ENCODE data around the gene NADSYN1.

Gene NADSYN1

DNA sequence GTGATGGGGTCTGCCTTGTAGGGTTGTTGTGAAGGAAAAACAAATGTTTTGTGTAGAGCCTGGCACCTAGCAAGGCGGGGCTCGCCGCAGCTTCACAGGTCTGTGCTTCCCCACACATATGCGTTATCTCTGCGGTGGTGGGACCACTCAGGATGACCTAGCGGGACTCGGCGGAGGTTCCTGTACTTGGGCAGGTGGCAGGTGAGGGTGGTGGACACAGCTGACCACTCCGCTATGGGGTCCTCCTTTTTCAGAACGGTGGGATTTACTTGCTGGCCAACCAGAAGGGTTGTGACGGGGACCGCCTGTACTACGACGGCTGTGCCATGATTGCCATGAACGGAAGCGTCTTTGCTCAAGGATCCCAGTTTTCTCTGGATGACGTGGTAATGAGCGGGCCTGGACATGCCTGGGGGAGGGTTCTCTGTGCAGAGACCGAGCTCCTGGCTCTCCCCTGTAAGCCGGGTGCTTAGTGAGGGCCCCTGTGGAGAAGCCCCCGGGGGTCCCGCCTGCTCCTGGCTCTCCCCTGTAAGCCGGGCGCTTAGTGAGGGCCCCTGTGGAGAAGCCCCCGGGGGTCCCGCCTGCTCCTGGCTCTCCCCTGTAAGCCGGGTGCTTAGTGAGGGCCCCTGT lies 21.3 kb downstream of the NADSYN1 start:
- Mint-ChIP-seq H3K36me3 (ENCODE audit: insufficient read depth) (peaks cover 39% of the 10 kb centered on the region), H3K27me3 (no peaks in the 10 kb centered on the region), H3K9me3 (no peaks in the 10 kb centered on the region), H3K27ac (ENCODE audit: low read depth) (no peak overlapping the region), H3K4me3 (no peak overlapping the region), H3K4me1 (no peaks in the 10 kb centered on the region)
- ATAC-seq (replicated peaks; ENCODE audit: extremely low read depth, poor library complexity, severe bottlenecking) (no peak), DNase-seq (ENCODE audit: low spot score in 2 of 2) (no peak)

DNA sequence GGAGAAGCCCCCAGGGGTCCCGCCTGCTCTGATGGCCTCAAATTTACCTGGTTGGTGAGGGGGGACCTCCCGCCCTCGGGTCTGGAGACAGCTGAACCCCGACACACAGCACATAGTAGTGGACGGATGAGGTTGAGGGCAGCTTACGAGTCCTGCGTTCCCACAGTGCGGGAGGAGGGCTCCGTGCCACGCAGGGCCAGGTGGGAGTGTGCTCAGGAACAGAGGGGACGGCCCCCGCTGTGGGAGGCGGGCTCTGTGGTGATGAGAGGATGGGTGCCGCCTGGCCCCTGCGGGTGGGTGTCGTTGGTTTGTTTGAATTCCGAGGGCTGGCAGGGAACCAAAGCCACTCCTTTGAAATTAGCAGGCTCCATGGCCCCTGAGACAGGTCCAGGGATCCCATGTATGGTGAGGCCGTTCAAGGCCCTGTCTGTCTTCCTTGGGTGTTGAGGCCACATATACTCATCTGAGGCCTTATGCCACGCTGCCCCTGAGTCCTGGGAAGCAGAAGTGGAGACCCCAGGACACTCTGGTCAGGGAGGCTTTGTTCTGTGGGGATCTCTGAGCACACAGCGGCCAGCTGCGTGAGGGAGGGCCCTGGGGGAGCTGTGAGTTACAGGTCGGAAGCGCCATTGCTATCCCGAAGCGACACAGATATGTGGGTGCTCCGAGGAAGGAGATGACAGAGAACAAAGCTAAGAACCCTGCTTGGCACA lies 21.9 kb downstream of the NADSYN1 start:
- no peak for DNase-seq (ENCODE audit: low spot score in 2 of 2)
- no peaks in the 10 kb centered on the region for H3K4me1 Mint-ChIP-seq
- H3K36me3 Mint-ChIP-seq (ENCODE audit: insufficient read depth): peaks cover 43% of the 10 kb centered on the region
- H3K4me3 Mint-ChIP-seq: no peak overlapping the region
- H3K27ac Mint-ChIP-seq (ENCODE audit: low read depth): peak overlapping the region; percentile 19
- no peak for ATAC-seq (replicated peaks; ENCODE audit: extremely low read depth, poor library complexity, severe bottlenecking)
- H3K27me3 Mint-ChIP-seq: no peaks in the 10 kb centered on the region
- no peaks in the 10 kb centered on the region for H3K9me3 Mint-ChIP-seq

DNA sequence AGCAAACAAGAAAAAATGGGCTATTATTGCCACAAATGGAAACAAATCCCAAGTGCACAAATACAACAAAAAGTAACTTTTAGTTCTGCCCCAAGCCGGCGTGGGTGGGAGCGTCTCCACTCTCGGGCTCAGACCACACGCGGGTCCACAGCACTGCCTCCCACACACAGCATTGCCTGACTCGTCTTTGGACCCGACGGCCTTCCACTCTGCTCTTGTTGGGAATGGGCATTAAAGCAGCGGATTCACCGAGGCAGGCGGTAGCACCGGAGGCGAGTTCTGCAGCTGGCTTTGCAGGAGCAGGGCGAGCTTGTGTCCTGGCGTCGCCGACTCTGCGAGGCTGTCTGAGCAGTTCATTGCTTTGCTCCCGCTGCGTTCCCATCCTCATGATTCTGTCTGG lies 23.0 kb downstream of the NADSYN1 start:
- no peak for DNase-seq (ENCODE audit: low spot score in 2 of 2)
- Mint-ChIP-seq H3K27me3 (no peaks in the 10 kb centered on the region), H3K36me3 (ENCODE audit: insufficient read depth) (peaks cover 44% of the 10 kb centered on the region), H3K4me1 (no peaks in the 10 kb centered on the region), H3K4me3 (no peak overlapping the region), H3K27ac (ENCODE audit: low read depth) (no peak overlapping the region), H3K9me3 (no peaks in the 10 kb centered on the region)
- ATAC-seq (replicated peaks; ENCODE audit: extremely low read depth, poor library complexity, severe bottlenecking): no peak

DNA sequence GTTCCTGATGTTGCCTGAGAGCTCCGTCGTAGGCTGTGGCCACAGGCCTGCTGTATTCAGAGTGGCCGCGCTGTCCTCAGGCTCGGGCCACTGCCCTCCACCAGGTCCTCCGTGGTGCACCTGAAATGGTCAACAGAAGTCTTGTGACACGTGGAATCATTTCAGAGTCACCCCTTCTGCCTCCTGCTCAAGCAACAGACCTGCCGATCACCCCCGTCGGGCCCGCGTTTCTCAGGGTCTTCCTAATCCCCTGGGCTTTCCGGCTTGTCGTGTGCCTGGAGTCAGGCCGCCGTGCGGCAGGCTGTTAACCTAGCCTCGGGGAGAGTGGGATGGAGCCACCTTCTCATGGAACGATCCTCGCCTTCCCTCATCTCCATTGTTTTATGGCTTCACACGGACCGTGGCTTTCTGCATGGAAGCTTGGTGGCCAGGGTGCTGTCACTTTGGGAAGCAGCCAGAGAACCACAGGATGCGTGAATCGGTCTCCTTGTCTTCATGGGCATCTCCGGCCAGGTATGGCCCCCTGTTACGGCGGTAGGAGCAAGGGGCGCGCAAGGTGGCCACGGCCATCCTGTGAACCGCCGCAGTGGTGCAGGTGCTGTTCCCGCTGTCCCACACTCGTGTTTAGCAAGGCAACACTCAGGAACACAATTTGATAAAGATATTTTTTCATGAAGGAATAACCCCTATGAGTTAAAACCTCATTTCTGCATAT lies 24.1 kb downstream of the NADSYN1 start:
- DNase-seq (ENCODE audit: low spot score in 2 of 2): no peak
- H3K9me3 Mint-ChIP-seq: no peaks in the 10 kb centered on the region
- H3K27me3 Mint-ChIP-seq: no peaks in the 10 kb centered on the region
- no peak overlapping the region for H3K27ac Mint-ChIP-seq (ENCODE audit: low read depth)
- H3K4me1 Mint-ChIP-seq: no peaks in the 10 kb centered on the region
- no peak overlapping the region for H3K4me3 Mint-ChIP-seq
- ATAC-seq (replicated peaks; ENCODE audit: extremely low read depth, poor library complexity, severe bottlenecking): no peak
- H3K36me3 Mint-ChIP-seq (ENCODE audit: insufficient read depth): peaks cover 44% of the 10 kb centered on the region

DNA sequence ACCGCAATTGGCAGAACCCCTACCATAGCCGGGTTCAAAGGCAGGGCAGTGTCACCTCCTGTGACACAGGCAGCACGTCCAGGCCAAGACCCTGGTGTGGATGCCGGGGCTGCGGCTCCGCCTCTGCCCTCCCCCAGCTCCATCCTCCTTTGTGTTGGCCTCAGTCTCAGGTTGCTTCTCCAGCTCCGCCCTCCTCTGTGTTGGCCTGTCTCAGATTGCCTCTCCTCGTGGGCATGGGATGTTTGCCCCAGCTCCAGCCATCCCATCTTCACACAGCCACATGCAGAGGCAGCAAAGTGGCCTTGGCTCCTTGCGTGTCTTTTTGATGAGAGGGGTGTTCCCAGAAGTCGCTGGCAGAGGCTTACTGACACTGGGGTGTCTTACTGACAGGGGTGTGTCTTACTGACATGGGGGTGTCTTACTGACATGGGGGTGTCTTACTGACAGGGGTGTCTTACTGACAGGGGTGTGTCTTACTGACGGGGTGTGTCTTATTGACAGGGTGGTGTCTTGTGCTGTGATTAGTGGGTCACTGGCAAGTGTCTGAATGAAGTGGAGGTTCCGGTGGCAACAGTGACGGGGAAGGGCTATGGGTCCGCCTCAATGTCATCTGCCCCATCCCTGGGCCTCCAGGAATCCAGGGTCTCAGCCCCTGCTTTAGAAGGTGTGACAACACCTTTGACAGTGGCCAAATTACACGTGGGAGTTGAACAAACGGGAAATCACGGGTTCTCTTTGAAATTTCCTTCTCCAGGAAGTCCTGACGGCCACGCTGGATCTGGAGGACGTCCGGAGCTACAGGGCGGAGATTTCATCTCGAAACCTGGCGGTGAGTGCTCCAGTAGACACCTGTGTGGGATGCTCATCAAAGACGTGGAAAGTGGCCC lies 24.9 kb downstream of the NADSYN1 start:
- Mint-ChIP-seq H3K36me3 (ENCODE audit: insufficient read depth) (peaks cover 39% of the 10 kb centered on the region), H3K4me3 (no peak overlapping the region), H3K27me3 (no peaks in the 10 kb centered on the region), H3K4me1 (no peaks in the 10 kb centered on the region), H3K27ac (ENCODE audit: low read depth) (no peak overlapping the region), H3K9me3 (no peaks in the 10 kb centered on the region)
- no peak for DNase-seq (ENCODE audit: low spot score in 2 of 2)
- no peak for ATAC-seq (replicated peaks; ENCODE audit: extremely low read depth, poor library complexity, severe bottlenecking)

DNA sequence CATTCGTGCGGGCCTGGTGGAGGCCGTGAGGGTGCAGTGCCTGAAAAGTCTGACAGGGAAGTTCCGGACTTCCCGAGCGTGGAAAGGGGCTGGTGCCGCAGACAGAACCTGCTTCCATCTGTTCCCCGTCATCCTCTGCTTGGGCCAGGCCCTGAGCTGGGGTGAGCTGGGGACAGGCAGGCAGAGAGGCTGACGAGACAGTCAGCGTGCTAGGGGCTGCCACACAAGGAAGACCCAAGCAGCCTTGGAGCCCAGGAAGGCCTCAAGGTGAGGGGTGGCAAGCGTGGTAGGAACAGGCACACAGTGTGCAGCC lies 25.5 kb downstream of the NADSYN1 start:
- Mint-ChIP-seq H3K4me3 (no peak overlapping the region), H3K27ac (ENCODE audit: low read depth) (no peak overlapping the region), H3K36me3 (ENCODE audit: insufficient read depth) (peaks cover 42% of the 10 kb centered on the region), H3K9me3 (no peaks in the 10 kb centered on the region), H3K4me1 (no peaks in the 10 kb centered on the region), H3K27me3 (no peaks in the 10 kb centered on the region)
- no peak for DNase-seq (ENCODE audit: low spot score in 2 of 2)
- no peak for ATAC-seq (replicated peaks; ENCODE audit: extremely low read depth, poor library complexity, severe bottlenecking)

DNA sequence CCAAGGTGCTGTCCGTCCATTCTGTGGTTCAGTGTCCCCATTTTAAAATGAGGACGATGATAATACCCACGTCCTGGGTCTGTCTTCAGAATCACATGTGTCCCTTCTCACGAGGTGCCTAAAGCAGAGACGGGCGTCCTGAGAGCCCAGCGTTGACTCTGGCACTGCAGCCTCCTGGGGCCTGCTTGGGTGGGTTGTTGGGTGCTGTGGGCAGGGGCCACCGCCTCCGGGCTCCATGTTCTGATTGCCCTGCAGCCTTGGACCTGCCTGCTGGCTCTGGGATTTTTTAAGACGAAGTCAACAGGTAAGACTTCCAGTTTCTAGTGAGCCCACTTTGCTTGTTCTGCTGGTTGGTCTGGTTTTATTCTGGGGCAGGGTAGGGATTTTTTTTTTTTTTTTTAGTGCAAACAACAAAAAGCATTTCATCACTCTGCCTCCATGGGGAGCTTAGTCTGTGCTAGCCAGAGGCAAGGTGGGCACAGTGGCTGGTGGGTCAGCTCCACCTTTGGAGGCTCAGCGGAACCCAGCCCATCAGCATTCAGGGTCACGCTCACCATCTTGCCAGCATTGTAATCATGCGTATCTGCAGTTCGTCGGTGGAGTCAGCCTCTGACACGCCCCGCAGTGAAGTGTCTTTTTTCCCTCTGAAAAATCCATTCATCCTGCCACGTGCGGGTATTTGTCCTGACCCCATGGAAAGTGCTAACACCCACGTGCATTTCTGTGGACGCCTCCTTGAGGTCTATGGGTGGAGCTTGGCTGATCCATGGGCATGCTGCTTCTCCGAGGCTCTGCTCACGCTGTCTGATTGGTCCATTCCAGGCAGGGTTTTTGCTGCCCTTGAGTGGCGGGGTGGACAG lies 28.3 kb downstream of the NADSYN1 start:
- H3K27ac Mint-ChIP-seq (ENCODE audit: low read depth): no peak overlapping the region
- DNase-seq (ENCODE audit: low spot score in 2 of 2) (no peak), ATAC-seq (replicated peaks; ENCODE audit: extremely low read depth, poor library complexity, severe bottlenecking) (no peak)
- no peaks in the 10 kb centered on the region for H3K9me3 Mint-ChIP-seq
- no peaks in the 10 kb centered on the region for H3K4me1 Mint-ChIP-seq
- H3K4me3 Mint-ChIP-seq: no peak overlapping the region
- no peaks in the 10 kb centered on the region for H3K27me3 Mint-ChIP-seq
- H3K36me3 Mint-ChIP-seq (ENCODE audit: insufficient read depth): peaks cover 52% of the 10 kb centered on the region

DNA sequence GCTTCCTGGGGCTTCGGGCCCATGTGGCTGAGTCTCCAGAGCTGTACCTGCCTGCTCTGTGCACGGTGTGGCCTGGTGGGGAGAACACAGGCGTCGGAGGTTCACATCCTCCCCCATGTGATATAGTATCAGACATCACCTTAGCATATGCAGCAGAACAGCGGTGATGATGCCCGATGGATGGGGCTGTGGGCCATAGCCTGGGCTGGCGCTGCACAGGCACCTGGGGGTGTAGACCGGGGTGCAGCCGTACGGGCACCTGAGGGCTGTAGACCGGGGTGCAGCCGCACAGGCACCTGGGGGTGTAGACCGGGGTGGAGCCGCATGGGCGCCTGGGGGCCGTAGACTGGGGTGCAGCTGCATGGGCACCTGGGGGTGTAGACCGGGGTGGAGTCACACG lies 29.2 kb downstream of the NADSYN1 start:
- no peak for ATAC-seq (replicated peaks; ENCODE audit: extremely low read depth, poor library complexity, severe bottlenecking)
- no peak for DNase-seq (ENCODE audit: low spot score in 2 of 2)
- no peaks in the 10 kb centered on the region for H3K27me3 Mint-ChIP-seq
- H3K9me3 Mint-ChIP-seq: no peaks in the 10 kb centered on the region
- H3K36me3 Mint-ChIP-seq (ENCODE audit: insufficient read depth): peaks cover 51% of the 10 kb centered on the region
- H3K4me1 Mint-ChIP-seq: no peaks in the 10 kb centered on the region
- no peak overlapping the region for H3K27ac Mint-ChIP-seq (ENCODE audit: low read depth)
- no peak overlapping the region for H3K4me3 Mint-ChIP-seq

DNA sequence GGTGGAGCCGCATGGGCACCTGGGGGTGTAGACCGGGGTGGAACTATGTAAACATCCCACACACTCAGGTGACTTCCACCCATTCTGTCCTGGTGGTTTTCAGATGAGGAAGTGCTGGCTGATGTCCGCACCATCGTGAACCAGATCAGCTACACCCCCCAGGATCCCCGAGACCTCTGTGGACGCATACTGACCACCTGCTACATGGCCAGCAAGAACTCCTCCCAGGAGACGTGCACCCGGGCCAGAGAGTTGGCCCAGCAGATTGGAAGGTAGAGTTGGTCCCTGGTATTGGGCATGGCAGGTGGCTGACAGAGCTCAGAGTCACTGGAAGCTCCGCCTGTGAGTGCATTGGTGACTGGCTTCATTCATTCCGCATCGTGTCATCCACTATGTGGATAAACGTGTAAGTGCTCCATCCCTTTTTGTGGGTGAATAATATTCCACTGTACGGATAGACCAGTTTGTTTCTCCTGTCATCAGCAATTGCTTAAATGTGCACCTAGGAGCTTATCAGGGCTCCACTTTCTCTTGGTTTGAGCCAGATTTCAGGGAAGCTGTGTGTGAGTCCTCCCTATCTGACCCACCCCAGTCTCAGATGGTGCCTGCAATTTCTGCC lies 29.9 kb downstream of the NADSYN1 start:
- no peak for ATAC-seq (replicated peaks; ENCODE audit: extremely low read depth, poor library complexity, severe bottlenecking)
- DNase-seq (ENCODE audit: low spot score in 2 of 2): no peak
- peaks cover 2% of the 10 kb centered on the region for H3K4me1 Mint-ChIP-seq
- peaks cover 54% of the 10 kb centered on the region for H3K36me3 Mint-ChIP-seq (ENCODE audit: insufficient read depth)
- H3K4me3 Mint-ChIP-seq: no peak overlapping the region
- H3K27ac Mint-ChIP-seq (ENCODE audit: low read depth): no peak overlapping the region
- H3K9me3 Mint-ChIP-seq: no peaks in the 10 kb centered on the region
- no peaks in the 10 kb centered on the region for H3K27me3 Mint-ChIP-seq

DNA sequence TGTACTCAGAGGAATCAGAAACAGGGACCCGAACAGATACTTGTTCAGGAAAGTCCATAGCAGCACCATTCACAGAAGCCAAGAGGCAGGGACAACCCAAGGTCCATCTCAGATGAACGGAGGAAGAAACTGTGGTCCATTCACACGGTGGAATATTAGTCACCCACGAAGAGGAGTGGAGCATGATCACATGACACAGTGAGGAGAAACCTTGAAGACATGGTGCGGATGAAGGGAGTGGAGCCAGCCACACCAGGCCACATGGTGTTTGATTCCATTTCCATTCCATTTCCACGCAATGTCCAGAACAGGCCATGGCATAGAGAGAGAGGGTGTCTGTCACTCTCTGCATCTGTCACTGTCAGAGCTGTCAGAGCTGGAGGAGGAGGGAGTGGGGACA lies 30.7 kb downstream of the NADSYN1 start:
- H3K27ac Mint-ChIP-seq (ENCODE audit: low read depth): no peak overlapping the region
- H3K9me3 Mint-ChIP-seq: no peaks in the 10 kb centered on the region
- DNase-seq (ENCODE audit: low spot score in 2 of 2) (no peak), ATAC-seq (replicated peaks; ENCODE audit: extremely low read depth, poor library complexity, severe bottlenecking) (no peak)
- H3K36me3 Mint-ChIP-seq (ENCODE audit: insufficient read depth): peaks cover 53% of the 10 kb centered on the region
- no peaks in the 10 kb centered on the region for H3K27me3 Mint-ChIP-seq
- peaks cover 7% of the 10 kb centered on the region for H3K4me1 Mint-ChIP-seq
- no peak overlapping the region for H3K4me3 Mint-ChIP-seq

DNA sequence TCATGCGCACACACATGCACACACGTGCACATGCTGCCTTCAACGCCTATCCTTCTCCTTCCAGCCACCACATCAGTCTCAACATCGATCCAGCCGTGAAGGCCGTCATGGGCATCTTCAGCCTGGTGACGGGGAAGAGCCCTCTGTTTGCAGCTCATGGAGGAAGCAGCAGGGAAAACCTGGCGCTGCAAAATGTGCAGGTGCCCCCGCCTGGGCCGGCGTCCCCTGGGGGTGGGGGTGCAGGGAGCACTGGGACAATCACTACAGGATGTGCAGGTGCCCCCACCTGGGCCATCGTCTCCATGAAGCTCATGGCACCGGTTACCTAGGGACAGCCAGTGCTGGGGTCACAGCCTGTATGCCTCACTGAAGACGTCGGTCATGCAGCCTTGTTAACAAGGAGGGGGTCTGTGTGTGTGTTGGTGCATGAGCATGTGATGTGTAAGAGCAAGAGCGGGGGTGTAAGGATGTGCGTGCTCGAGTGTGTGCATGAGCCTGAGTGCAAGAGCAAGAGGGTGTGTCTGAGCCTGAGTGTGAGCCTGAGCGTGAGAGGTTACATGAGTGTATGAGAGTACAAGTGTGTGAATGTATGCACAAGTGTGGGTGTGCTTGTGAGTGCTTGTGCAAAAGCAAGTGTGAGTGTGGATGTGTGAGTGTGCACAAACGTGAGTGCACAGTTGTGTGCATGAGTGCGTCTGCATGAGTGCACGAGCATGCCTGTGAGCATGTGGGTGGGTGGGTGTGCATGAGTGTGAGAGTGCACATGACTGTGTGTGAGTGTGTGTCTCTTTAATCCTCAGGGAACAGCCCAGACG lies 31.5 kb downstream of the NADSYN1 start:
- Mint-ChIP-seq H3K4me1 (peaks cover 11% of the 10 kb centered on the region), H3K9me3 (no peaks in the 10 kb centered on the region), H3K27ac (ENCODE audit: low read depth) (no peak overlapping the region), H3K36me3 (ENCODE audit: insufficient read depth) (peaks cover 52% of the 10 kb centered on the region), H3K4me3 (no peak overlapping the region), H3K27me3 (no peaks in the 10 kb centered on the region)
- ATAC-seq (replicated peaks; ENCODE audit: extremely low read depth, poor library complexity, severe bottlenecking) (no peak), DNase-seq (ENCODE audit: low spot score in 2 of 2) (no peak)
